HEK293 (cell line): Measurements from ENCODE around the gene WDFY2.

Experiments used
- CTCF ChIA-PET: fragments of 350-600 bp; formaldehyde crosslinking; extraction: SDS; loops from one replicate; lab custom pipeline; 2021; ENCODE audit warnings: antibody characterized with exemption; lab: Yijun Ruan, JAX
- POLR2A ChIA-PET: fragments of 300-600 bp; formaldehyde crosslinking; extraction: SDS; loops from one replicate; lab custom pipeline; 2020; ENCODE audit warnings: antibody characterized with exemption, inconsistent platforms; lab: Yijun Ruan, JAX
- H3K27ac ChIP-seq: fragments of 200-500 bp; sonication (Bioruptor generic); 2 replicates; pipeline ENCODE4 v1.5.1; 2014; ENCODE audit warnings: low read depth, low read length, control low read depth, inconsistent platforms; ENCODE audit errors: extremely low read depth
- H3K36me3 ChIP-seq, 2 experiments: fragments of 200-500 bp in 1 of 2; sonication (Bioruptor generic) in 1 of 2; 1 replicate in 1 of 2; 2 replicates in 1 of 2; pipeline ENCODE4 v1.5.1; 2014 to 2017; ENCODE audit warnings: inconsistent platforms in 2 of 2, low read length in 2 of 2; ENCODE audit not compliant: control insufficient read depth in 2 of 2, insufficient read depth in 1 of 2
- H3K4me1 ChIP-seq: fragments of 200-500 bp; sonication (Bioruptor generic); 2 replicates; pipeline ENCODE4 v1.5.1; 2014; ENCODE audit warnings: mild to moderate bottlenecking, low read length, inconsistent platforms; ENCODE audit not compliant: control insufficient read depth, insufficient read depth
- H3K4me3 ChIP-seq: 2 replicates; pipeline ENCODE4 v1.5.1; 2011; ENCODE audit warnings: low read depth, mild to moderate bottlenecking, control low read depth, low read length, moderate library complexity
- H3K9me3 ChIP-seq: fragments of 200-500 bp; sonication (Bioruptor generic); 2 replicates; pipeline ENCODE4 v1.5.1; 2014; ENCODE audit warnings: low read depth, low read length, inconsistent platforms; ENCODE audit not compliant: control insufficient read depth, insufficient read depth
- BCL11B ChIP-seq: fragments of 450-650 bp; formaldehyde crosslinking; IDR thresholded peaks from 2 replicates; pipeline ENCODE4 v1.5.1; 2016; ENCODE audit warnings: low read depth, missing biosample characterization, missing genetic modification characterization
- KLF7 ChIP-seq: fragments of 450-650 bp; formaldehyde crosslinking; IDR thresholded peaks from 2 replicates; pipeline ENCODE4 v1.5.1; 2016; ENCODE audit warnings: missing biosample characterization, missing genetic modification characterization, borderline replicate concordance
- SALL2 ChIP-seq: fragments of 450-650 bp; formaldehyde crosslinking; IDR thresholded peaks from 2 replicates; pipeline ENCODE4 v1.5.0; 2017; ENCODE audit warnings: missing biosample characterization, mild to moderate bottlenecking, missing genetic modification characterization, borderline replicate concordance
- YY2 ChIP-seq: fragments of 450-650 bp; formaldehyde crosslinking; IDR thresholded peaks from 2 replicates; pipeline ENCODE4 v1.5.1; 2016; ENCODE audit warnings: missing biosample characterization, missing genetic modification characterization
- ZBTB1 ChIP-seq: fragments of 450-650 bp; formaldehyde crosslinking; IDR thresholded peaks from 2 replicates; pipeline ENCODE4 v1.5.1; 2016; ENCODE audit warnings: missing biosample characterization, missing genetic modification characterization
- ZIC2 ChIP-seq: fragments of 450-650 bp; formaldehyde crosslinking; IDR thresholded peaks from 2 replicates; pipeline ENCODE4 v1.5.1; 2016; ENCODE audit warnings: missing biosample characterization, missing genetic modification characterization
- ZNF140 ChIP-seq: fragments of 450-650 bp; formaldehyde crosslinking; IDR thresholded peaks from 2 replicates; pipeline ENCODE4 v1.5.1; 2016; ENCODE audit warnings: missing biosample characterization, missing genetic modification characterization
- ZNF155 ChIP-seq: fragments of 450-650 bp; formaldehyde crosslinking; IDR thresholded peaks from 2 replicates; pipeline ENCODE4 v1.5.1; 2016; ENCODE audit warnings: missing biosample characterization, missing genetic modification characterization
- ZNF16 ChIP-seq: fragments of 450-650 bp; formaldehyde crosslinking; IDR thresholded peaks from 2 replicates; pipeline ENCODE4 v1.5.1; 2016; ENCODE audit warnings: low read depth, missing biosample characterization, missing genetic modification characterization
- ZNF202 ChIP-seq: fragments of 450-650 bp; formaldehyde crosslinking; IDR thresholded peaks from 2 replicates; pipeline ENCODE4 v1.5.1; 2016; ENCODE audit warnings: missing biosample characterization, missing genetic modification characterization, borderline replicate concordance
- ZNF394 ChIP-seq: fragments of 450-650 bp; formaldehyde crosslinking; IDR thresholded peaks from 2 replicates; pipeline ENCODE4 v1.5.1; 2016; ENCODE audit warnings: missing biosample characterization, missing genetic modification characterization, mild to moderate bottlenecking, moderate library complexity, borderline replicate concordance
- ZNF660 ChIP-seq: fragments of 450-650 bp; IDR thresholded peaks from 2 replicates; pipeline ENCODE4 v1.5.1; 2018; ENCODE audit warnings: missing biosample characterization, mild to moderate bottlenecking, missing genetic modification characterization
- ZNF830 ChIP-seq: fragments of 450-650 bp; IDR thresholded peaks from 2 replicates; pipeline ENCODE4 v1.5.0; 2018; ENCODE audit warnings: missing biosample characterization, missing genetic modification characterization, low read depth, mild to moderate bottlenecking, moderate library complexity
- ZSCAN23 ChIP-seq: fragments of 450-650 bp; formaldehyde crosslinking; IDR thresholded peaks from 2 replicates; pipeline ENCODE4 v1.5.1; 2016; ENCODE audit warnings: missing biosample characterization, missing genetic modification characterization
- ZXDB ChIP-seq: fragments of 450-650 bp; formaldehyde crosslinking; IDR thresholded peaks from 2 replicates; pipeline ENCODE4 v1.5.1; 2016; ENCODE audit warnings: missing biosample characterization, missing genetic modification characterization
- TF ChIP-seq, protein P1 (sequence below): fragments of 450-650 bp; formaldehyde crosslinking; IDR thresholded peaks from 2 replicates; pipeline ENCODE4 v1.5.1; 2016; ENCODE audit warnings: missing biosample characterization, missing genetic modification characterization
- TF ChIP-seq, protein P2 (sequence below): fragments of 450-650 bp; formaldehyde crosslinking; optimal IDR thresholded peaks from 2 replicates; pipeline ENCODE3; 2016; ENCODE audit warnings: missing biosample characterization, mild to moderate bottlenecking, missing genetic modification characterization
- TF ChIP-seq, protein P3 (sequence below): fragments of 450-650 bp; formaldehyde crosslinking; IDR thresholded peaks from 2 replicates; pipeline ENCODE4 v1.5.0; 2017; ENCODE audit warnings: missing biosample characterization, missing genetic modification characterization, borderline replicate concordance
- TF ChIP-seq, protein P4 (sequence below): fragments of 450-650 bp; formaldehyde crosslinking; IDR thresholded peaks from 2 replicates; pipeline ENCODE4 v1.5.1; 2016; ENCODE audit warnings: missing biosample characterization, missing genetic modification characterization
- TF ChIP-seq, protein P5 (sequence below): fragments of 450-650 bp; formaldehyde crosslinking; IDR thresholded peaks from 2 replicates; pipeline ENCODE4; 2016; ENCODE audit warnings: missing biosample characterization, missing genetic modification characterization

The WDFY2 gene

DNA sequence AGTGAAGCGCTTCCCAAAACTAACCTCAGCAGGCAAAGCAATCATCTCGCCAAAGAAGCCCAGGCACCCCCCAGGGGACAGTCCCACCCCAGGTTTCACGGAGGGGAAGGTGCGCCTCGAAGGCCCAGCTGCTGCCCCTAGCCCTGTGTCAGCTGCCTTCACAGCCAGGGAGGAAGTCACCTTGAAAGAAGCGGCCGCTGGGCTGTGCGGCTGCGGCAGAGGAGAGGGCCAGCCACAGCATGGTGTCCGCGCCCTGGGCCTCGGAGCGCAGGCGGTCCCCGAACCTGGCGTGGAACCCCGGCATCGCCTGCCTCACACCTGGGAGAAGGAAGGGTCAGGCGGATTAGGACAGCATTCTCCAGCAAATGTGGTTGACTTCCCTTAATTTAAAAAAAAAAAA lies 184.7 kb downstream of the WDFY2 start:
- TF ChIP-seq ZIC2 (tag by site-specific recombination) = no peak
- TF ChIP-seq, protein P1, sequence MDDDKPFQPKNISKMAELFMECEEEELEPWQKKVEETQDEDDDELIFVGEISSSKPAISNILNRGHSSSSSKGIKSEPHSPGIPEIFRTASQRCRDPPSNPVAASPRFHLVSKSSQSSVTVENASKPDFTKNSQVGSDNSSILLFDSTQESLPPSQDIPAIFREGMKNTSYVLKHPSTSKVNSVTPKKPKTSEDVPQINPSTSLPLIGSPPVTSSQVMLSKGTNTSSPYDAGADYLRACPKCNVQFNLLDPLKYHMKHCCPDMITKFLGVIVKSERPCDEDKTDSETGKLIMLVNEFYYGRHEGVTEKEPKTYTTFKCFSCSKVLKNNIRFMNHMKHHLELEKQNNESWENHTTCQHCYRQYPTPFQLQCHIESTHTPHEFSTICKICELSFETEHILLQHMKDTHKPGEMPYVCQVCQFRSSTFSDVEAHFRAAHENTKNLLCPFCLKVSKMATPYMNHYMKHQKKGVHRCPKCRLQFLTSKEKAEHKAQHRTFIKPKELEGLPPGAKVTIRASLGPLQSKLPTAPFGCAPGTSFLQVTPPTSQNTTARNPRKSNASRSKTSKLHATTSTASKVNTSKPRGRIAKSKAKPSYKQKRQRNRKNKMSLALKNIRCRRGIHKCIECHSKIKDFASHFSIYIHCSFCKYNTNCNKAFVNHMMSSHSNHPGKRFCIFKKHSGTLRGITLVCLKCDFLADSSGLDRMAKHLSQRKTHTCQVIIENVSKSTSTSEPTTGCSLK (tag by site-specific recombination) = no peak
- TF ChIP-seq, protein P2, sequence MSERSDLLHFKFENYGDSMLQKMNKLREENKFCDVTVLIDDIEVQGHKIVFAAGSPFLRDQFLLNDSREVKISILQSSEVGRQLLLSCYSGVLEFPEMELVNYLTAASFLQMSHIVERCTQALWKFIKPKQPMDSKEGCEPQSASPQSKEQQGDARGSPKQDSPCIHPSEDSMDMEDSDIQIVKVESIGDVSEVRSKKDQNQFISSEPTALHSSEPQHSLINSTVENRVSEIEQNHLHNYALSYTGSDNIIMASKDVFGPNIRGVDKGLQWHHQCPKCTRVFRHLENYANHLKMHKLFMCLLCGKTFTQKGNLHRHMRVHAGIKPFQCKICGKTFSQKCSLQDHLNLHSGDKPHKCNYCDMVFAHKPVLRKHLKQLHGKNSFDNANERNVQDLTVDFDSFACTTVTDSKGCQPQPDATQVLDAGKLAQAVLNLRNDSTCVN (tag by site-specific recombination) = no peak
- CTCF ChIA-PET = no interaction called here
- Histone ChIP-seq H3K36me3 (no peaks in the 10 kb centered on the region), H3K9me3 (no peaks in the 10 kb centered on the region), H3K4me1 (peaks cover 4% of the 10 kb centered on the region; the same call in 1 of the 2 replicates), H3K27ac (no peak overlapping the region), H3K4me3 (no peak overlapping the region)
- POLR2A ChIA-PET = no interaction called here

DNA sequence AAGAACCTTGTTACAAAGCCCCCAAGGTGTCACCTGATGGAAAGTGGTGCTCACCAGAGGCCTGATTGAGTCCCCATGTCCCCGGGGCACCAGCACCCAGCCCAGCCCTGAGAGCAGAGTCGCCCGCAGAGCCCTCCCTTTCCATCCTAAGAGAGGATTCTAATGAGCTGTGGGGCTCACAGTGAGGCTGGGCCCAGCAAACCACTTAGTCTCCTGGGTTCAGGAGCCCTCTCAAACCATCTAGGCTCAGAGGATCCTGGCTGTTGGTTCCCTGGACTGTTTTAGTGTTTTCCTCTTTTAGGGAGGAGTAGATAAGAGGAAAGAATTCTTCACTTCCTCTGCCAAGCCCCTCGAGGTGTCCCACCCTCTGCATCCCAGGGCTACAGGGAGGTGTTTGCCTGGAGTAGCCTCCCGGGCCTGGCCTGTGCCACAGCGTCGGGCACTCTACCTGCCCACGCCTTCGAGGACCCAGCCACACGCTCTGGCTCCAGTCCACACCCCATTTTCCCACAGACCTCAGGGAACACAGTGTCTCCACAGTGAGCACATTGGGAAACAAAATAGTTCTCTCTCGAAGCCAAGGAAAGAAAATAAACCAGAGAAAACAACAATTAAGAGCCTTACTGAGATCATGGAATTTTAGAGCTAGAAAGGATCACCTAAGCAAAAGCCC lies 185.3 kb downstream of the WDFY2 start:
- Histone ChIP-seq H3K27ac (no peak overlapping the region), H3K36me3 (no peaks in the 10 kb centered on the region), H3K4me1 (no peaks in the 10 kb centered on the region), H3K4me3 (no peak overlapping the region), H3K9me3 (no peaks in the 10 kb centered on the region)
- ChIA-PET POLR2A (no interaction called here), CTCF (no interaction called here)
- TF ChIP-seq YY2 (tag by site-specific recombination) (no peak), ZNF140 (tag by site-specific recombination) (no peak), ZXDB (tag by site-specific recombination) (no peak), ZNF830 (tag by site-specific recombination) (no peak), ZNF394 (tag by site-specific recombination) (no peak), ZNF155 (tag by site-specific recombination) (no peak)
- TF ChIP-seq, protein P3, sequence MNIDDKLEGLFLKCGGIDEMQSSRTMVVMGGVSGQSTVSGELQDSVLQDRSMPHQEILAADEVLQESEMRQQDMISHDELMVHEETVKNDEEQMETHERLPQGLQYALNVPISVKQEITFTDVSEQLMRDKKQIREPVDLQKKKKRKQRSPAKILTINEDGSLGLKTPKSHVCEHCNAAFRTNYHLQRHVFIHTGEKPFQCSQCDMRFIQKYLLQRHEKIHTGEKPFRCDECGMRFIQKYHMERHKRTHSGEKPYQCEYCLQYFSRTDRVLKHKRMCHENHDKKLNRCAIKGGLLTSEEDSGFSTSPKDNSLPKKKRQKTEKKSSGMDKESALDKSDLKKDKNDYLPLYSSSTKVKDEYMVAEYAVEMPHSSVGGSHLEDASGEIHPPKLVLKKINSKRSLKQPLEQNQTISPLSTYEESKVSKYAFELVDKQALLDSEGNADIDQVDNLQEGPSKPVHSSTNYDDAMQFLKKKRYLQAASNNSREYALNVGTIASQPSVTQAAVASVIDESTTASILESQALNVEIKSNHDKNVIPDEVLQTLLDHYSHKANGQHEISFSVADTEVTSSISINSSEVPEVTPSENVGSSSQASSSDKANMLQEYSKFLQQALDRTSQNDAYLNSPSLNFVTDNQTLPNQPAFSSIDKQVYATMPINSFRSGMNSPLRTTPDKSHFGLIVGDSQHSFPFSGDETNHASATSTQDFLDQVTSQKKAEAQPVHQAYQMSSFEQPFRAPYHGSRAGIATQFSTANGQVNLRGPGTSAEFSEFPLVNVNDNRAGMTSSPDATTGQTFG (tag by site-specific recombination) = no peak

DNA sequence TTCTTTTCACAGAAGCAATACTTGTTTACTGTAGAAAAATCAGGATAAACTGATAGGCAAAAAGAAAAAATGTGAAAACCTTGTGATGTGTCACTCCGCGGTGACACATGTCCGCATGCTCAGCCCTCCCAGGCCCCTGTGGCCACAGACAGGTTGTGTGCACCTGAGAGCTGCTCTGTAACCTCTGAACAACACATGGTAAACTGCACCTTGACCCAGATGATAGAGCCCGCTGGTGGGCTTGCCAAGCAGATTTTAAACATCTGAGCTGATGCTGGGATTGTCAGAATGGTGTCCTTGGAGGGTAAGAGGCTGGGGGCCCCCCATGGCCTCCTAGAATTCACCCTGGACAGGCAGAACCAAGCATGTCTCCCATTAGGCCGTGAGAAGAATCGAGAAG lies 185.9 kb downstream of the WDFY2 start:
- CTCF ChIA-PET = no interaction called here
- POLR2A ChIA-PET = no interaction called here
- Histone ChIP-seq H3K4me3 (no peak overlapping the region), H3K9me3 (no peaks in the 10 kb centered on the region), H3K27ac (no peak overlapping the region), H3K36me3 (no peaks in the 10 kb centered on the region), H3K4me1 (no peaks in the 10 kb centered on the region)
- TF ChIP-seq ZBTB1 (tag by site-specific recombination) = no peak
- no peak for TF ChIP-seq BCL11B (tag by site-specific recombination)
- no peak for TF ChIP-seq ZNF660 (tag by site-specific recombination)
- TF ChIP-seq, protein P4, sequence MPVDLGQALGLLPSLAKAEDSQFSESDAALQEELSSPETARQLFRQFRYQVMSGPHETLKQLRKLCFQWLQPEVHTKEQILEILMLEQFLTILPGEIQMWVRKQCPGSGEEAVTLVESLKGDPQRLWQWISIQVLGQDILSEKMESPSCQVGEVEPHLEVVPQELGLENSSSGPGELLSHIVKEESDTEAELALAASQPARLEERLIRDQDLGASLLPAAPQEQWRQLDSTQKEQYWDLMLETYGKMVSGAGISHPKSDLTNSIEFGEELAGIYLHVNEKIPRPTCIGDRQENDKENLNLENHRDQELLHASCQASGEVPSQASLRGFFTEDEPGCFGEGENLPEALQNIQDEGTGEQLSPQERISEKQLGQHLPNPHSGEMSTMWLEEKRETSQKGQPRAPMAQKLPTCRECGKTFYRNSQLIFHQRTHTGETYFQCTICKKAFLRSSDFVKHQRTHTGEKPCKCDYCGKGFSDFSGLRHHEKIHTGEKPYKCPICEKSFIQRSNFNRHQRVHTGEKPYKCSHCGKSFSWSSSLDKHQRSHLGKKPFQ (tag by site-specific recombination) = no peak
- no peak for TF ChIP-seq ZNF202 (tag by site-specific recombination)
- TF ChIP-seq, protein P5, sequence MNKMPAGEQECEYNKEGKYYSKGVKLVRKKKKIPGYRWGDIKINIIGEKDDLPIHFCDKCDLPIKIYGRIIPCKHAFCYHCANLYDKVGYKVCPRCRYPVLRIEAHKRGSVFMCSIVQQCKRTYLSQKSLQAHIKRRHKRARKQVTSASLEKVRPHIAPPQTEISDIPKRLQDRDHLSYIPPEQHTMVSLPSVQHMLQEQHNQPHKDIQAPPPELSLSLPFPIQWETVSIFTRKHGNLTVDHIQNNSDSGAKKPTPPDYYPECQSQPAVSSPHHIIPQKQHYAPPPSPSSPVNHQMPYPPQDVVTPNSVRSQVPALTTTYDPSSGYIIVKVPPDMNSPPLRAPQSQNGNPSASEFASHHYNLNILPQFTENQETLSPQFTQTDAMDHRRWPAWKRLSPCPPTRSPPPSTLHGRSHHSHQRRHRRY (tag by site-specific recombination) = no peak
- no peak for TF ChIP-seq SALL2 (tag by site-specific recombination)
- TF ChIP-seq ZNF140 (tag by site-specific recombination) = no peak
- no peak for TF ChIP-seq ZNF16 (tag by site-specific recombination)
- TF ChIP-seq ZSCAN23 (tag by site-specific recombination) = no peak
- TF ChIP-seq KLF7 (tag by site-specific recombination) = no peak
